BLaER1 treated with 17β-estradiol and CSF1 and Interleukin-3, amounts not matched to agents 10 nM and 100 nM (cell line): Measurements from ENCODE around the gene SIPA1.

Experiments
- H3K27ac ChIP-seq, 11 experiments: shearing (Covaris generic); formaldehyde crosslinking; 2 replicates each; pipeline ENCODE4 v1.8.1; 2022
- H3K27me3 ChIP-seq, 11 experiments: shearing (Covaris generic); formaldehyde crosslinking; 2 replicates each; pipeline ENCODE4 v1.8.1; 2022
- H3K36me3 ChIP-seq, 11 experiments: shearing (Covaris generic); formaldehyde crosslinking; 2 replicates each; pipeline ENCODE4 v1.8.1; 2022
- H3K4me1 ChIP-seq, 10 experiments: shearing (Covaris generic); formaldehyde crosslinking; 2 replicates each; pipeline ENCODE4 v1.8.1; 2022
- H3K4me2 ChIP-seq, 11 experiments: shearing (Covaris generic); formaldehyde crosslinking; 2 replicates each; pipeline ENCODE4 v1.8.1; 2022
- H3K4me3 ChIP-seq, 10 experiments: shearing (Covaris generic); formaldehyde crosslinking; 2 replicates each; pipeline ENCODE4 v1.8.1; 2022
- H3K9ac ChIP-seq, 11 experiments: shearing (Covaris generic); formaldehyde crosslinking; 2 replicates each; pipeline ENCODE4 v1.8.1; 2022
- H3K9me3 ChIP-seq, 11 experiments: shearing (Covaris generic); formaldehyde crosslinking; replicated peaks in 1 of 11; 2 replicates each; pipeline ENCODE4 v1.8.1; 2022
- H4K20me1 ChIP-seq, 11 experiments: shearing (Covaris generic); formaldehyde crosslinking; 2 replicates each; pipeline ENCODE4 v1.8.1; 2022
- Cebpa-rat ChIP-seq, 11 experiments: shearing (Covaris generic); IDR thresholded peaks; 2 replicates each; pipeline ENCODE4 v1.8.1; 2022

Gene SIPA1, protein sequence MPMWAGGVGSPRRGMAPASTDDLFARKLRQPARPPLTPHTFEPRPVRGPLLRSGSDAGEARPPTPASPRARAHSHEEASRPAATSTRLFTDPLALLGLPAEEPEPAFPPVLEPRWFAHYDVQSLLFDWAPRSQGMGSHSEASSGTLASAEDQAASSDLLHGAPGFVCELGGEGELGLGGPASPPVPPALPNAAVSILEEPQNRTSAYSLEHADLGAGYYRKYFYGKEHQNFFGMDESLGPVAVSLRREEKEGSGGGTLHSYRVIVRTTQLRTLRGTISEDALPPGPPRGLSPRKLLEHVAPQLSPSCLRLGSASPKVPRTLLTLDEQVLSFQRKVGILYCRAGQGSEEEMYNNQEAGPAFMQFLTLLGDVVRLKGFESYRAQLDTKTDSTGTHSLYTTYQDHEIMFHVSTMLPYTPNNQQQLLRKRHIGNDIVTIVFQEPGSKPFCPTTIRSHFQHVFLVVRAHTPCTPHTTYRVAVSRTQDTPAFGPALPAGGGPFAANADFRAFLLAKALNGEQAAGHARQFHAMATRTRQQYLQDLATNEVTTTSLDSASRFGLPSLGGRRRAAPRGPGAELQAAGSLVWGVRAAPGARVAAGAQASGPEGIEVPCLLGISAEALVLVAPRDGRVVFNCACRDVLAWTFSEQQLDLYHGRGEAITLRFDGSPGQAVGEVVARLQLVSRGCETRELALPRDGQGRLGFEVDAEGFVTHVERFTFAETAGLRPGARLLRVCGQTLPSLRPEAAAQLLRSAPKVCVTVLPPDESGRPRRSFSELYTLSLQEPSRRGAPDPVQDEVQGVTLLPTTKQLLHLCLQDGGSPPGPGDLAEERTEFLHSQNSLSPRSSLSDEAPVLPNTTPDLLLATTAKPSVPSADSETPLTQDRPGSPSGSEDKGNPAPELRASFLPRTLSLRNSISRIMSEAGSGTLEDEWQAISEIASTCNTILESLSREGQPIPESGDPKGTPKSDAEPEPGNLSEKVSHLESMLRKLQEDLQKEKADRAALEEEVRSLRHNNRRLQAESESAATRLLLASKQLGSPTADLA

DNA sequence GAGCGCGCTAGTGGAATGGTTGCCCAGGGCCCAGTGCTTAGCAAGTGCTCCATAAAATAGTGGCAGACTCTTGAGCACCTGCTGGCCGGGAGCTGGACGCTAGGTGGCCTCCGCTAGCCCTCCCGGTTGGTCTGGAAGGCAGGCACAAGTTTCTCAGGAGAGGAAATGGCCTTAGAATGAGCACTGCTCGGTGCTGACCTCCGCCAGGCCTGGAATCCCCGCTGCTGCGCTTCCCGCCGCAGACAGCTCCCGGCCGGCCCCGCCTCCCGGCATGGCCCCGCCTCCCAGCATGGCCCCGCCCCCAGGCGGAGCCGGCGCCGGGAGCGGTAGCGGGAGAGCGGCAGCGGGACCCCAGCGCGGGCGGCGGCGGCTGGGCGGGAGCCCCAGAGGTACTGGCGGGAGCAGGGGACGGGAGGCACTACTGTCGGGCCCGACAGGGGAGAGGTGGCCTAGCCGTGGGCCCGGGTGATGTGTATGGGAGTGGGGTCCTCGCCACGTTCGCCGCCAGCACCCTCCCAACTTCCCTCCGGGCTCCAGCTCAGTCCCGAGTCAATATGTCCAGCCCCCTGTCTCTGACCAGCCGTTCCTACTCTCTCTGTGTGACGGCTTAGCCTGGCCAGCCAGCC lies at the start of gene SIPA1:
SIPA1 (plus strand) TSS at position 308 of the 626 bp plus-strand sequence. CDS start 2,821 bp downstream, outside the sequence.
- H3K4me3 ChIP-seq, result peak within 1 kb of the TSS; percentile 69 to 94 (median 76)
- no peaks in the 10 kb centered on the region for H3K27me3 ChIP-seq
- peaks cover 0 to 61% (median 11%) of the 10 kb centered on the region in 11 experiments; a peak in 14 of 22 replicates for H4K20me1 ChIP-seq
- peak within 1 kb of the TSS; percentile 89 to 100 (median 98) for H3K4me2 ChIP-seq
- H3K27ac ChIP-seq, result peak within 1 kb of the TSS; percentile 62 to 100 (median 97); a peak in 21 of 22 replicates
- peaks cover 74 to 85% (median 78%) of the 10 kb centered on the region in 10 experiments for H3K4me1 ChIP-seq
- no peak for TF ChIP-seq Cebpa-rat (IDR thresholded peaks at IDR 0.05)
- peak within 1 kb of the TSS; percentile 84 to 96 (median 88) for H3K9ac ChIP-seq
- H3K36me3 ChIP-seq, result peaks cover 54 to 67% (median 60%) of the 10 kb centered on the region in 11 experiments
- no peaks in the 10 kb centered on the region for H3K9me3 ChIP-seq

DNA sequence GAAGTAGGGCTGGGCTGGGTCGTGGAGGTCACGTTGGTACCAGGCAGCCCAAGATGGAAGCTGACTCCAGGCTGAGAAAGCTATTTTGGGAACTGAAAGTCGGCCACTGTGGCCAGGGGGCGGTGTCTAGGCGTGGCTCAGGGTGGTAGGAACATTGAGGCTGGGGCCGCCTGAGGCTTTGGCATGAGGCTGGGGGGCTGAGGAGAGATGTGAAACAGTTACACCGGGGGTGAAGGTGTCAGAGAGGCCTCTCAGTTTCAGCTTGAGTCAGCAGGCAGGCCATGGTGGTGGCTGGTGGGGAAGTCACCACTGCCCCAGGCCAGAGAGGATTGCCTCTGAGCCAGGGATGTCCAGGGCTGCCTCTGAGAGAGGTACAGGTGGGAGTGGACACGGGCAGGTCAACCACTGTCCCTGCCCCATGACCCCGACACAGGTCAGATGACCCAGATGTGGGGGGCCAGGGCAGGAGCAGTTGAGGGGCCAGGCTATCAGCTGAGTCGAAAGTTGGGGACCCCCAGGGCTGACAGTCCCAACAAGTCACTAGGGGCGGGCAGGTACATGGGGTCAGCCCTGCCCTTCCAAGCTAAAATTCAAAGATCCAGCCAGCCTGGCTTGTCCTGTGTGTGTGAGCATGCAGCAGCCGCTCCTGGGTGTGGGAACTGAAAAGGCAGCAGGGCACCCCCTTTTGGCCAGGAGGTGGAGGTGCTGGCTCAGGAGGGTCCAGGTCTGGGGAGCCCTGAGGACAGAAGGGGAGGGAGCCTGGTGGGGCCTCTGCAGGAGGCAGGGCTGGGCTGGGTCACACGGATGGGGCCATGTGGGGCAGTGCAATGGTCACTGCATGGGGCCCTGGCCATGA lies 49.5 kb upstream of the SIPA1 start:
- peaks cover 48 to 70% (median 55%) of the 10 kb centered on the region in 10 experiments for H3K4me1 ChIP-seq
- H4K20me1 ChIP-seq, result peaks cover 3 to 82% (median 26%) of the 10 kb centered on the region in 11 experiments; a peak in 18 of 22 replicates
- H3K9me3 ChIP-seq, result no peaks in the 10 kb centered on the region
- no peaks in the 10 kb centered on the region for H3K27me3 ChIP-seq
- no peak for TF ChIP-seq Cebpa-rat (IDR thresholded peaks at IDR 0.05)
- peak overlapping the region; percentile 78 to 99 (median 97) for H3K4me2 ChIP-seq
- peak overlapping the region; percentile 70 to 91 (median 83) for H3K27ac ChIP-seq
- peaks cover 65 to 80% (median 73%) of the 10 kb centered on the region in 11 experiments for H3K36me3 ChIP-seq
- H3K9ac ChIP-seq, result peak overlapping the region; percentile 65 to 78 (median 75)
- H3K4me3 ChIP-seq, result peak overlapping the region; percentile 11 to 50 (median 36); a peak in 15 of 20 replicates

DNA sequence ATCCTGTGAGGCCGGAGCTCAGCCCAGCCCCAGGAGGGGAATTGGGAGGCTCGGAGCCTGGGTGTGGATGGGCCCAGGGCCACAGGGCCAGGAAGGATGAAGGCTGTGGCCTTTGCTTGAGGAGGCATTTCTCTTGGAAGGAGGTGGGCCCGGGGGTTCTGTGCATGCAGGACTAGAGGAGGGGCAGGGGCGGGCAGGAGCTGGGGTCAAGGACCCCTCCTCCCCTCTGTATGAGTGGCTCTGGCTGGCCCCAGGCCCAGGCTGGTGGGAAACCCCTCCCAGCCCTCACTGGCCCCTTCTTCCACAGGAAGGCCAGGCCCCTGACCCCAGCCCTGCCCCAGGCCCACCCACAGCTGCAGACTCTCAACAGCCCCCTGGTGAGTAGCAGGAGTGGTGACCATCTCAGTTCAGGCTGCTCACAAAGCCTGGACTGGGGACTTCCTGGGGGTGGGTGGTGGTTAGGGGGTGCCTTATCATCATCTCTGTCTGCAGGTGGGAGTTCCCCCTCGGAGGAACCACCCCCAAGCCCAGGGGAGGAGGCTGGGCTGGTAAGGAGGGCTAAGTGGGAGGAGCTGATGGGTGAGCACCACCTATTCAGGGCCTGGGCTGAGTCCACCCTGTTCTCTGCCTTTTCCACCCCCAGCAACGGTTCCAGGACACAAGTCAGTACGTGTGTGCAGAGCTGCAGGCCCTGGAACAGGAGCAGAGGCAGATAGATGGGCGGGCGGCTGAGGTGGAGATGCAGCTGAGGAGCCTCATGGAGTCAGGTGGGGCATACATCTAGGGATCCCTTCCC lies 48.3 kb upstream of the SIPA1 start:
- Histone ChIP-seq H3K4me1 (peaks cover 51 to 75% (median 60%) of the 10 kb centered on the region in 10 experiments), H3K4me2 (peak overlapping the region; percentile 78 to 99 (median 97)), H3K27ac (peak overlapping the region in 9 of 11 experiments; percentile 18 to 91 (median 44); a peak in 11 of 22 replicates), H3K4me3 (no peak overlapping the region), H4K20me1 (peaks cover 7 to 82% (median 29%) of the 10 kb centered on the region in 11 experiments; a peak in 18 of 22 replicates), H3K9me3 (no peaks in the 10 kb centered on the region), H3K27me3 (no peaks in the 10 kb centered on the region), H3K9ac (peak overlapping the region in 9 of 11 experiments; percentile 32 to 78 (median 72); a peak in 15 of 22 replicates), H3K36me3 (peaks cover 56 to 76% (median 64%) of the 10 kb centered on the region in 11 experiments)
- no peak for TF ChIP-seq Cebpa-rat (IDR thresholded peaks at IDR 0.05)

DNA sequence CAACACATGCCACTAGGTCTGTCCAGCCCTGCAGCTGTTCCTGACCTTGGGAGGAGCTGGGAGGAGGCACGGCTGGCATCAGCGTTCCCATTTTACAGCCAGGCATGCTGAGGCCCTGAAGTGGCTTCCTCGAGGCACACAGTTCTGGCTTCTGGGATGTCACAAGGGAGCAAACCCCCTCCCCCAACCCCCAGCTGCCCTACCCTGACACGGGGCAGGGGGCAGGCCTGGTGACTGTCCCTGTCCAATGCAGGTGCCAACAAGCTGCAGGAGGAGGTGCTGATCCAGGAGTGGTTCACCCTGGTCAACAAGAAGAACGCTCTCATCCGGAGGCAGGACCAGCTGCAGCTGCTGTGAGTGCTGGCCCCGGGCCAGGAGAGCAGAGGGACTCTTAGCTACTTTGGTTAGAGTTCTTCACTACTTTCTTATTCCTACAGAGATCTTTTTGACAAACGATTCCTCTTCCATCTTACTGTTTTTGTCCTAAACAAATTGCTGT lies 47.6 kb upstream of the SIPA1 start:
- Histone ChIP-seq H3K9me3 (no peaks in the 10 kb centered on the region), H3K4me1 (peaks cover 56 to 76% (median 65%) of the 10 kb centered on the region in 10 experiments), H3K36me3 (peaks cover 50 to 69% (median 58%) of the 10 kb centered on the region in 11 experiments), H3K27ac (peak overlapping the region in 1 of 11 experiments; percentile 83; a peak in 2 of 22 replicates), H3K27me3 (no peaks in the 10 kb centered on the region), H3K9ac (peak overlapping the region in 5 of 11 experiments; percentile 65 to 77 (median 66); a peak in 1 of 22 replicates), H3K4me2 (peak overlapping the region in 4 of 11 experiments; percentile 93 to 99 (median 96); a peak in 4 of 22 replicates), H4K20me1 (peaks cover 7 to 82% (median 33%) of the 10 kb centered on the region in 11 experiments; a peak in 18 of 22 replicates), H3K4me3 (no peak overlapping the region)
- TF ChIP-seq Cebpa-rat (IDR thresholded peaks at IDR 0.05), result no peak

DNA sequence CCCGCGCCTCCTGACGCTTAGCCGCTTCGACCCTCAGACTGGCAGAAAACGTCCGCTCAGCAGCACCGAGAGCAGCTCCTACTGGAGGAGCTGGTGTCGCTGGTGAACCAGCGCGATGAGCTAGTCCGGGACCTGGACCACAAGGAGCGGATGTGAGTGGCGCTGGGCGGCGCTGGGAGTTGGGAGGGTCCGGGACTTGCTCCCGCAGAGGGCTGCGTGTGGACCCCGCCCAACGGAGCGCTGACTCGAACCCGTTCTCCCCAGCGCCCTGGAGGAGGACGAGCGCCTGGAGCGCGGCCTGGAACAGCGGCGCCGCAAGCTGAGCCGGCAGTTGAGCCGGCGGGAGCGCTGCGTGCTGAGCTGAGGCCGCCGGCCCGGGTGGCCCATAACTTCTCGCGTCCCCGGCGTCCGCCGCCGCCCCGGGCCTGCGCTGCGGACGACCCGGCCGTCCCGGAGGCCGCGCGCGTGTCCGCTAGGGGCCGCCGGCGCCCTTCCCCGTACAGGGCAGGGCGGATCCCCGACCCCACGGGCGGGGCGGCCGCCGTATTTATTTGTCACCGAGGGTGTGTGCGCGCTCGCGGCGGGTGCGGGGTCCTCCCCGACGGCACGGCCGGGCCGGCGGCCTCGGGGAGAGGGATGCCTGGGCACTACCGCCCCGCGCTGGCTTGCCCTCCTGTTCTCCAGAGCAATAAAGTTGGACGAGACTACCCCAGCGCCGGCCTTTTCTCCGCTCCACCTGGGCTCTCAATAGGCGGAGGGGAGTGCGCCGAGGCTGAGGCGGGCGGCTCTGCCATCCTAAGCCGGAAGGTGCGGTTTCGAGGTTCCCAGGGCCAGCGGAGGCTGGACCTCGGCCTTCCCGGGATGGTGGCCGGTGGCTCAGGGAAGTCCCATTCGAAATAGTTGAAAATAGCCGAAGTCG lies 45.7 kb upstream of the SIPA1 start:
- no peak overlapping the region; a peak in 1 of 22 replicates for H3K4me2 ChIP-seq
- TF ChIP-seq Cebpa-rat (IDR thresholded peaks at IDR 0.05), result no peak
- H3K27ac ChIP-seq, result no peak overlapping the region
- peaks cover 38 to 50% (median 44%) of the 10 kb centered on the region in 11 experiments for H3K36me3 ChIP-seq
- peaks cover 7 to 84% (median 33%) of the 10 kb centered on the region in 11 experiments; a peak in 18 of 22 replicates for H4K20me1 ChIP-seq
- H3K4me3 ChIP-seq, result no peak overlapping the region
- no peak overlapping the region for H3K9ac ChIP-seq
- no peaks in the 10 kb centered on the region for H3K27me3 ChIP-seq
- no peaks in the 10 kb centered on the region for H3K9me3 ChIP-seq
- peaks cover 46 to 69% (median 61%) of the 10 kb centered on the region in 10 experiments for H3K4me1 ChIP-seq
